GM19397 (cell line): ENCODE results near the gene DPYSL3.
"Not testable (repeated sequence)": the region's sequence is repeated elsewhere in the genome, so short reads cannot be mapped to it uniquely, and the experiment has no call there.

Source experiments
- ATAC-seq: cut with Tn5 transposase; IDR thresholded peaks from one replicate; pipeline ENCODE4 v1.9.1; 2021; ENCODE audit warnings: mild to moderate bottlenecking, moderate library complexity; ENCODE audit not compliant: unreplicated experiment

Gene DPYSL3

GRCh38 chr5:147373328-147373727, 136.5 kb downstream of the DPYSL3 start:
- ATAC-seq, result no peak

GRCh38 chr5:147372191-147372590, 137.7 kb downstream of the DPYSL3 start:
- no peak for ATAC-seq

- ATAC-seq, result no peak
Observed at GRCh38 chr5:147371290-147371689, 138.6 kb downstream of the DPYSL3 start.

- ATAC-seq, result no peak
Observed at GRCh38 chr5:147369742-147370374, 140.0 kb downstream of the DPYSL3 start.

GRCh38 chr5:147367381-147367780, 142.5 kb downstream of the DPYSL3 start:
- ATAC-seq, result not testable (repeated sequence)

- ATAC-seq, result no peak
Observed at GRCh38 chr5:147361441-147362175, 148.3 kb downstream of the DPYSL3 start.

GRCh38 chr5:147360816-147361215, 149.1 kb downstream of the DPYSL3 start:
- no peak for ATAC-seq

GRCh38 chr5:147359581-147359980, 150.3 kb downstream of the DPYSL3 start:
- no peak for ATAC-seq

GRCh38 chr5:147359101-147359500, 150.8 kb downstream of the DPYSL3 start:
- no peak for ATAC-seq

GRCh38 chr5:147349241-147349640, 160.6 kb downstream of the DPYSL3 start:
- ATAC-seq, result no peak

GRCh38 chr5:147348451-147348850, 161.4 kb downstream of the DPYSL3 start:
- no peak for ATAC-seq

- no peak for ATAC-seq
Observed at GRCh38 chr5:147348046-147348445, 161.8 kb downstream of the DPYSL3 start.

GRCh38 chr5:147346006-147346561, 163.8 kb downstream of the DPYSL3 start:
- ATAC-seq, result no peak

- no peak for ATAC-seq
Observed at GRCh38 chr5:147344861-147345260, 165.0 kb downstream of the DPYSL3 start.

GRCh38 chr5:147341345-147341744, 168.5 kb downstream of the DPYSL3 start:
- no peak for ATAC-seq

GRCh38 chr5:147340941-147341340, 168.9 kb downstream of the DPYSL3 start:
- ATAC-seq, result no peak
